Fibroblast of villous mesenchyme (primary cell): ENCODE measurements around the gene RTTN. TPM values are rescaled to one million over a fixed set of nuclear protein-coding genes. Genes with fewer than 3 reads are reported as not detected.

ENCODE experiments used
- DNase-seq: peaks from one replicate; pipeline ENCODE4 v3.0.0-alpha.2; 2010; ENCODE audit warnings: low read depth
- H3K4me3 ChIP-seq: 2 replicates; pipeline ENCODE4 v1.5.1; 2011; ENCODE audit warnings: low read depth, mild to moderate bottlenecking, low read length
- CTCF ChIP-seq: IDR thresholded peaks from 2 replicates; pipeline ENCODE4 v1.5.1; 2012; ENCODE audit warnings: low read depth, mild to moderate bottlenecking, low read length; ENCODE audit not compliant: insufficient read depth
- total RNA-seq: library from RNA; depleted of rRNA; stranded (reverse); fragments of >200 nt; gene quantifications from 2 replicates; pipeline ENCODE4 v1.2.3, GENCODE V29; 2012

Gene RTTN
- total RNA-seq, 1 donor: 24.2 TPM

GRCh38 chr18:70183441-70183840 is 22.0 kb downstream of the RTTN start:
- no peak for DNase-seq
- no peak for TF ChIP-seq CTCF
- H3K4me3 ChIP-seq: no peak overlapping the region

GRCh38 chr18:70182548-70182947 is 22.9 kb downstream of the RTTN start:
- no peak for TF ChIP-seq CTCF
- no peak overlapping the region for H3K4me3 ChIP-seq
- no peak for DNase-seq

- no peak for TF ChIP-seq CTCF
- no peak for DNase-seq
- no peak overlapping the region for H3K4me3 ChIP-seq
Measured at GRCh38 chr18:70181725-70182124, 23.8 kb downstream of the RTTN start.

- TF ChIP-seq CTCF: no peak
- DNase-seq: peak; percentile 40
- H3K4me3 ChIP-seq: no peak overlapping the region
Measured at GRCh38 chr18:70181015-70181414, 24.5 kb downstream of the RTTN start.

GRCh38 chr18:70176537-70176936 is 28.9 kb downstream of the RTTN start:
- TF ChIP-seq CTCF: no peak
- no peak for DNase-seq
- H3K4me3 ChIP-seq: no peak overlapping the region

- no peak for DNase-seq
- no peak overlapping the region for H3K4me3 ChIP-seq
- no peak for TF ChIP-seq CTCF
Measured at GRCh38 chr18:70175216-70175615, 30.3 kb downstream of the RTTN start.

GRCh38 chr18:70172225-70172624 is 33.3 kb downstream of the RTTN start:
- no peak overlapping the region for H3K4me3 ChIP-seq
- TF ChIP-seq CTCF: peak; percentile 58
- DNase-seq: peak; percentile 49
